ENCODE data around the gene GALNT1.

DNA sequence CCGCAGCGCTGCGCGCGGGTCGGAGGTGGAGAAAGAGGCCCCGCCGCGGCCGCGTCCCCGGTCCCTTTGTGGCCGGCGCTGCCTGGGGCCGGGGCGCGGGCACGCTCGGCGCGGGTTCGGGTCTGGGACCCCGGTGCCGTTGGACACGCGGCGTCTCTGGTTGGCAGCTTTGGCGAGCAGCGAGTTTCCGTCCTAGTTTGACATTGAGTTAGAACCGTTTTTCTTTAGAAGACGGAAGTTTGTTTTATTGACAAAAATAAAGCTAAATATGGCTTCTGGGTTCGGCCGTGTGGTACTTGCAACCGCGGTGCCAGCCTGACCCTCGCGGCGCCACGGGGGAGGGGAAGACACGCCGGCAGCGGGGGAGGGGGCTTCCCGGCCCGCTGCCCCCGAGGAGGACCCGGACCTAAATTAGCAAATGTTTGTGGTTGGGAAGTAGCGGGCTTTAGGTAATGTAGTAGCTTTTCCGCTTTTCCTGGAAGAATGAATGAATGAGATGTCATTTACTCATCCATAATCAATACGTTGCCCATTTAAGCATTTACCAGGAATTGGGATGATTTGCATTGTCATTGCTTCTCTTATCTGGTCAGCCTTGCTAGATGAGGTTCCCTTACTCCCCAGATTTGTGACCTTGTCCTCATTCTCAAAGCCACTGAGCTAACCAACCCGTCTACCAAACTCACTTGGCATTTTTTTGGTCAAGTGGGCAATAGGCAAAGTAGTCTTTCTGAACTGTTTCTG, 530 bp downstream of the GALNT1 start:
- TF ChIP-seq, protein P1, sequence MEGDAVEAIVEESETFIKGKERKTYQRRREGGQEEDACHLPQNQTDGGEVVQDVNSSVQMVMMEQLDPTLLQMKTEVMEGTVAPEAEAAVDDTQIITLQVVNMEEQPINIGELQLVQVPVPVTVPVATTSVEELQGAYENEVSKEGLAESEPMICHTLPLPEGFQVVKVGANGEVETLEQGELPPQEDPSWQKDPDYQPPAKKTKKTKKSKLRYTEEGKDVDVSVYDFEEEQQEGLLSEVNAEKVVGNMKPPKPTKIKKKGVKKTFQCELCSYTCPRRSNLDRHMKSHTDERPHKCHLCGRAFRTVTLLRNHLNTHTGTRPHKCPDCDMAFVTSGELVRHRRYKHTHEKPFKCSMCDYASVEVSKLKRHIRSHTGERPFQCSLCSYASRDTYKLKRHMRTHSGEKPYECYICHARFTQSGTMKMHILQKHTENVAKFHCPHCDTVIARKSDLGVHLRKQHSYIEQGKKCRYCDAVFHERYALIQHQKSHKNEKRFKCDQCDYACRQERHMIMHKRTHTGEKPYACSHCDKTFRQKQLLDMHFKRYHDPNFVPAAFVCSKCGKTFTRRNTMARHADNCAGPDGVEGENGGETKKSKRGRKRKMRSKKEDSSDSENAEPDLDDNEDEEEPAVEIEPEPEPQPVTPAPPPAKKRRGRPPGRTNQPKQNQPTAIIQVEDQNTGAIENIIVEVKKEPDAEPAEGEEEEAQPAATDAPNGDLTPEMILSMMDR (IDR thresholded peaks at IDR 0.05): no peak
- TF ChIP-seq EP300 (IDR thresholded peaks at IDR 0.05): no peak
